Sigmoid colon (tissue), 4 donors: ENCODE measurements around the gene KCNAB1.

Source experiments
- EP300 ChIP-seq, 4 donors: sonication (generic); formaldehyde crosslinking; IDR thresholded peaks; one replicate each; pipeline ENCODE4 v1.6.1; 2017; ENCODE audit warnings: antibody characterized with exemption in 4 of 4
- POLR2A ChIP-seq, 2 donors: fragments of 450-650 bp; IDR thresholded peaks; one replicate each; pipeline ENCODE4 v1.6.1; 2016; ENCODE audit warnings: antibody characterized with exemption in 2 of 2, mild to moderate bottlenecking in 2 of 2, moderate library complexity in 2 of 2
- POLR2AphosphoS5 ChIP-seq, 4 donors: sonication (generic); formaldehyde crosslinking; IDR thresholded peaks; one replicate each; pipeline ENCODE4 v1.6.1; 2017; ENCODE audit warnings: antibody characterized with exemption in 4 of 4
- TF ChIP-seq, protein P1 (sequence below), 4 experiments: fragments of 450-650 bp in 3 of 4; fragments of 200-600 bp in 1 of 4; IDR thresholded peaks; one replicate each; pipeline ENCODE4 v1.5.1; 2016 to 2019; ENCODE audit warnings: antibody characterized with exemption in 4 of 4, mild to moderate bottlenecking in 3 of 4, moderate library complexity in 2 of 4

DNA sequence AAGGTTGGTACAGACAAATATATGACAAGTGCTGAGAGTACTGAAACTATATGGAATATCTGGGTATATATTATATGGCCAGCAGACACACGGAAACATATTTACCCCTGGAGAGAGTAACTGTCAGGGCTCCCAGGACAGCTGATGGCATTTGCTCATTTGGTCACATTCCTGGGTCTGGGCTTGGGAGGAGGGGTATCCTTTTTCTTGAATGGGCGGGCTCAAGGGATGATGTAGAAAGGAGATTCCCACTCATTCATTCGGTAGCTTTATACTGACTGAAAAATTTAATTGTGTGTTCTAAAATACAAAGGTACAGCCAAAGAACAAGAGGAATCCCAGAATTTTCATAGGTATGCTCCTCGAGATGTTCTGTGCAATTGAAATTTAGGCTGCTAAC is 131.0 kb downstream of the KCNAB1 start:
- TF ChIP-seq, protein P1, sequence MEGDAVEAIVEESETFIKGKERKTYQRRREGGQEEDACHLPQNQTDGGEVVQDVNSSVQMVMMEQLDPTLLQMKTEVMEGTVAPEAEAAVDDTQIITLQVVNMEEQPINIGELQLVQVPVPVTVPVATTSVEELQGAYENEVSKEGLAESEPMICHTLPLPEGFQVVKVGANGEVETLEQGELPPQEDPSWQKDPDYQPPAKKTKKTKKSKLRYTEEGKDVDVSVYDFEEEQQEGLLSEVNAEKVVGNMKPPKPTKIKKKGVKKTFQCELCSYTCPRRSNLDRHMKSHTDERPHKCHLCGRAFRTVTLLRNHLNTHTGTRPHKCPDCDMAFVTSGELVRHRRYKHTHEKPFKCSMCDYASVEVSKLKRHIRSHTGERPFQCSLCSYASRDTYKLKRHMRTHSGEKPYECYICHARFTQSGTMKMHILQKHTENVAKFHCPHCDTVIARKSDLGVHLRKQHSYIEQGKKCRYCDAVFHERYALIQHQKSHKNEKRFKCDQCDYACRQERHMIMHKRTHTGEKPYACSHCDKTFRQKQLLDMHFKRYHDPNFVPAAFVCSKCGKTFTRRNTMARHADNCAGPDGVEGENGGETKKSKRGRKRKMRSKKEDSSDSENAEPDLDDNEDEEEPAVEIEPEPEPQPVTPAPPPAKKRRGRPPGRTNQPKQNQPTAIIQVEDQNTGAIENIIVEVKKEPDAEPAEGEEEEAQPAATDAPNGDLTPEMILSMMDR (IDR thresholded peaks at IDR 0.05) = no peak
- no peak for TF ChIP-seq POLR2A (IDR thresholded peaks at IDR 0.05)
- no peak for TF ChIP-seq POLR2AphosphoS5 (IDR thresholded peaks at IDR 0.05)
- TF ChIP-seq EP300 (IDR thresholded peaks at IDR 0.05) = no peak
